Esophagus squamous epithelium (tissue), 4 donors: ENCODE measurements around the gene EYS.

Experiments
- POLR2A ChIP-seq, 4 donors: fragments of 450-650 bp; IDR thresholded peaks; one replicate each; pipeline ENCODE4 v1.6.1; 2017; ENCODE audit warnings: antibody characterized with exemption in 4 of 4, mild to moderate bottlenecking in 4 of 4, moderate library complexity in 3 of 4
- TF ChIP-seq, protein P1 (sequence below), 6 experiments: fragments of 450-650 bp in 4 of 6; fragments of 200-600 bp in 2 of 6; sonication (generic) in 2 of 6; IDR thresholded peaks; one replicate each; pipeline ENCODE4 v1.5.1; 2016 to 2019; ENCODE audit warnings: antibody characterized with exemption in 6 of 6, mild to moderate bottlenecking in 4 of 6, moderate library complexity in 4 of 6

GRCh38 chr6:63998991-63999390, 1708.0 kb downstream of the EYS start:
- TF ChIP-seq, protein P1, sequence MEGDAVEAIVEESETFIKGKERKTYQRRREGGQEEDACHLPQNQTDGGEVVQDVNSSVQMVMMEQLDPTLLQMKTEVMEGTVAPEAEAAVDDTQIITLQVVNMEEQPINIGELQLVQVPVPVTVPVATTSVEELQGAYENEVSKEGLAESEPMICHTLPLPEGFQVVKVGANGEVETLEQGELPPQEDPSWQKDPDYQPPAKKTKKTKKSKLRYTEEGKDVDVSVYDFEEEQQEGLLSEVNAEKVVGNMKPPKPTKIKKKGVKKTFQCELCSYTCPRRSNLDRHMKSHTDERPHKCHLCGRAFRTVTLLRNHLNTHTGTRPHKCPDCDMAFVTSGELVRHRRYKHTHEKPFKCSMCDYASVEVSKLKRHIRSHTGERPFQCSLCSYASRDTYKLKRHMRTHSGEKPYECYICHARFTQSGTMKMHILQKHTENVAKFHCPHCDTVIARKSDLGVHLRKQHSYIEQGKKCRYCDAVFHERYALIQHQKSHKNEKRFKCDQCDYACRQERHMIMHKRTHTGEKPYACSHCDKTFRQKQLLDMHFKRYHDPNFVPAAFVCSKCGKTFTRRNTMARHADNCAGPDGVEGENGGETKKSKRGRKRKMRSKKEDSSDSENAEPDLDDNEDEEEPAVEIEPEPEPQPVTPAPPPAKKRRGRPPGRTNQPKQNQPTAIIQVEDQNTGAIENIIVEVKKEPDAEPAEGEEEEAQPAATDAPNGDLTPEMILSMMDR (IDR thresholded peaks at IDR 0.05), result no peak
- no peak for TF ChIP-seq POLR2A (IDR thresholded peaks at IDR 0.05)
